SJCRH30 (cell line): ENCODE data around the gene MTAP. TPM values are rescaled to one million over a fixed set of nuclear protein-coding genes. Genes with fewer than 3 reads are reported as not detected.

Experiments
- DNase-seq, 2 experiments: peaks; one replicate each; pipeline ENCODE4 v3.0.0-alpha.2; 2015 to 2020
- H3K27ac ChIP-seq: fragments of 250-450 bp; sonication (Bioruptor Pico); 2 replicates; pipeline ENCODE4 v1.5.1; 2020; ENCODE audit warnings: mild to moderate bottlenecking, moderate library complexity
- H3K27me3 ChIP-seq: fragments of 250-450 bp; sonication (Bioruptor Pico); 2 replicates; pipeline ENCODE4 v1.5.1; 2020; ENCODE audit warnings: mild to moderate bottlenecking, moderate library complexity
- H3K36me3 ChIP-seq: fragments of 250-450 bp; sonication (Bioruptor Pico); 2 replicates; pipeline ENCODE4 v1.5.1; 2020; ENCODE audit warnings: mild to moderate bottlenecking, moderate library complexity
- H3K4me1 ChIP-seq: fragments of 250-450 bp; sonication (Bioruptor Pico); 2 replicates; pipeline ENCODE4 v1.5.1; 2020; ENCODE audit warnings: mild to moderate bottlenecking, moderate library complexity
- H3K4me3 ChIP-seq: fragments of 250-450 bp; sonication (Bioruptor Pico); 2 replicates; pipeline ENCODE4 v1.5.1; 2020; ENCODE audit warnings: mild to moderate bottlenecking, moderate library complexity
- H3K9me3 ChIP-seq: fragments of 250-450 bp; sonication (Bioruptor Pico); replicated peaks from 2 replicates; pipeline ENCODE4 v1.5.1; 2020; ENCODE audit warnings: mild to moderate bottlenecking, moderate library complexity
- total RNA-seq: library from RNA; depleted of rRNA; stranded (reverse); fragments of >200 nt; shearing (Covaris generic); gene quantifications from 2 replicates; pipeline ENCODE4 v1.2.3, GENCODE V29; 2014

The MTAP gene
- total RNA-seq, 1 experiment from 2014 or later = 53.1 TPM

DNA sequence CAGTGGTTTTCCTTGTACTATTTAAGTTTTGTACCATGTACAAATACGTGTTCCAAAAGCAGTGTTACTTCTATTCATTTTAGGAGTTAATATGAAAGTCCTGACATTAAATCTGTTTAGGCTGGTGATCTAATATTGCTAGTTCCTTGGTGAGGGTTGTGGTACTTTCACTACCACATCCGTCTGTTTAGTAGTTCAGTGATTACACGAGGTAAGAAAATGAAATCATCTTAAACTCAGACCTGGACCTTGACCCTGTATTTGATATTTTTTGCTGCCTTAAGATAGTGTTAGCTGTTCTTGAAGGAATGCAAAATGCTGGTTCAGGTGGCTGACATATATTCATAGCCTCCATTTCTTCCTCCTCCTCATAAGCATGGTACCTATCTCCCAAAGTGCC lies 50.3 kb downstream of the MTAP start:
- Histone ChIP-seq H3K36me3 (peaks cover 66% of the 10 kb centered on the region), H3K9me3 (0 out of 2 replicates have a peak, but pooled peaks cover 3% of the 10 kb centered on the region), H3K4me1 (no peaks in the 10 kb centered on the region), H3K27ac (no peak overlapping the region), H3K4me3 (no peak overlapping the region), H3K27me3 (no peaks in the 10 kb centered on the region)
- no peak for DNase-seq

DNA sequence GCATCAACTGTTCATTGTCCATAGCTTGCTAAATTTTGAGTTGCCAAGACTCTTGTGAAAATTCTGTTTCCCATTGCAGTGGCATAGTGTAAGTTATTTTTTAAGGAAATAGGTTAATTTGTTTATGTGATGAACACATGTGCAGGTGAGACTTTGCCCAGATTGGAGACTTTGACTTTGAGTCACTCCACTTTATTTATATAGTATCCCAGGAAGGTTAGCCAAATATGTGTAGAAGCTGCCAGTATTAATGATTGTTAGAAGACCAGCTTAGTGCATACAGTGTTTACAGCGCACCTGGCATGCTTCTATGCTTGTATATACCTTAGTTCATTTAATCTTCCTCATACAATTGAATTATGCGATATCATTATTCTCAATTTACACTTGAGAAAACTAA lies 51.0 kb downstream of the MTAP start:
- peaks cover 72% of the 10 kb centered on the region for H3K36me3 ChIP-seq
- no peak for DNase-seq
- no peaks in the 10 kb centered on the region for H3K27me3 ChIP-seq
- H3K27ac ChIP-seq = no peak overlapping the region
- H3K4me1 ChIP-seq = no peaks in the 10 kb centered on the region
- H3K4me3 ChIP-seq = no peak overlapping the region
- 0 out of 2 replicates have a peak, but pooled peaks cover 2% of the 10 kb centered on the region for H3K9me3 ChIP-seq

DNA sequence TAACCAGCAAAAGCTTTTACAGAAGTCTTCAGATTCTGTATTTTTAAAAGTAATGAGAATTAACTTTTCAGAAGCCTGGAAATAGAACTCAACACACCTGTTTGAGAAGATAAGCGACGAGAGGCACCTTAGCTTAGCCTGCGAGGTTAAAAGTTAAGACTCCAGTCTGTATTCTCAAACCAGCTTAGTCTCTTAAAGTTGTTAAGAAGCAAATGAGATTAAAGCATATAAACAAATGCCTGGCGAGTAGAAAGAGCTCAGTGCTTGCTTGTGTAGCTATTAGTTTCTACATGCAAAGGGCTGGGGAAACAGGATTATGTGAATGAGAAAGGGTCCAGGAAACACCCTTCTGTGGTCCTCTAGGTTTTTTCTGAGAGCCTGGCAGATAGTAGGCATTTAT lies 51.7 kb downstream of the MTAP start:
- Histone ChIP-seq H3K4me3 (no peak overlapping the region), H3K36me3 (peaks cover 72% of the 10 kb centered on the region), H3K27ac (no peak overlapping the region), H3K9me3 (no peaks in the 10 kb centered on the region), H3K27me3 (no peaks in the 10 kb centered on the region), H3K4me1 (no peaks in the 10 kb centered on the region)
- DNase-seq = no peak

DNA sequence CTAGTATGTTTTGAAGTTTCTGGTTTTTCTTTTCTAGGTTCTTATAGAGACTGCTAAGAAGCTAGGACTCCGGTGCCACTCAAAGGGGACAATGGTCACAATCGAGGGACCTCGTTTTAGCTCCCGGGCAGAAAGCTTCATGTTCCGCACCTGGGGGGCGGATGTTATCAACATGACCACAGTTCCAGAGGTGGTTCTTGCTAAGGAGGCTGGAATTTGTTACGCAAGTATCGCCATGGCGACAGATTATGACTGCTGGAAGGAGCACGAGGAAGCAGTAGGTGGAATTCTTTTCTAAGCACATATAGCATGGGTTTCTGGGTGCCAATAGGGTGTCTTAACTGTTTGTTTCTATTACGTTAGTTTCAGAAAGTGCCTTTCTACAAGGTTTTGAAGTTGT lies 52.2 kb downstream of the MTAP start:
- no peaks in the 10 kb centered on the region for H3K4me1 ChIP-seq
- H3K27me3 ChIP-seq = no peaks in the 10 kb centered on the region
- no peaks in the 10 kb centered on the region for H3K9me3 ChIP-seq
- H3K4me3 ChIP-seq = no peak overlapping the region
- no peak for DNase-seq
- H3K27ac ChIP-seq = no peak overlapping the region
- H3K36me3 ChIP-seq = peaks cover 73% of the 10 kb centered on the region

DNA sequence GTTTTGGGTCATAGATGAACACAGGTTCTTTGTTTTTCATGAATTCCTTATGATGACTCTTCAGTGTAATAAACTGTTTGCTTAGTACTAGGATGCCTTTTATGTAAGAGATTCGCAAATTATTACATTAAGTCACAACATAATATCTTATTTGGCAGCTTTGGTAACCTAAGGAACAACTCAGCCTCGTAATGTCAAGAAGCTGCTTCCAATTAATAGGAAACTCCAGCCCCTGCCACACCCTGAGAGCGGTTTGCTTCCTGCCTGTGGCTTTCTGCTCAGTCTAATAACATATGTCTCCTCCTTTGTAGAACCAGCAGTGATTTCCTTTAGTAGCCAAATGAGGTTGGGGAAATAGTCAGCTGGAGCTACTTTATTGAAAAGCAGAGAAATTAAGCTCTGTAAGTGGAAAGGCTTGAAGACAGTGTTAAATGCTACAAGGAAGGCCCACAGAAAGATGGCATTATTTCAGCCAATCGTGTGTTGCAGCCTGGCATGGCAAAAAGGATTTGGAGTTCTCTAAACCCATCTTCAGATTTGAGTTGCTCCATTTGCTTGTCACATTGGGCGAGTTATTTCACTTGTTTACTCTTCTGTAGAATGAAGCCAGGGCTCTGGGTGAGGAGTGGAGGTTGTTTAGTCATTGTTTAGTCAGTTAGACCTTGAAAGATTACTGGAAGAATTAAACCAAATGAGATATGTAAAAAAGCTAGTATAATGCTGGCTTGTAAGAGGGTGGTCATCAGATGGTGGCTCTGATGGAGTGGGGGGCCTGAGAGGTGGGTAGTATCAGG lies 54.1 kb downstream of the MTAP start:
- Histone ChIP-seq H3K27ac (no peak overlapping the region), H3K9me3 (no peaks in the 10 kb centered on the region), H3K4me1 (no peaks in the 10 kb centered on the region), H3K36me3 (peaks cover 70% of the 10 kb centered on the region), H3K4me3 (no peak overlapping the region), H3K27me3 (no peaks in the 10 kb centered on the region)
- no peak for DNase-seq

DNA sequence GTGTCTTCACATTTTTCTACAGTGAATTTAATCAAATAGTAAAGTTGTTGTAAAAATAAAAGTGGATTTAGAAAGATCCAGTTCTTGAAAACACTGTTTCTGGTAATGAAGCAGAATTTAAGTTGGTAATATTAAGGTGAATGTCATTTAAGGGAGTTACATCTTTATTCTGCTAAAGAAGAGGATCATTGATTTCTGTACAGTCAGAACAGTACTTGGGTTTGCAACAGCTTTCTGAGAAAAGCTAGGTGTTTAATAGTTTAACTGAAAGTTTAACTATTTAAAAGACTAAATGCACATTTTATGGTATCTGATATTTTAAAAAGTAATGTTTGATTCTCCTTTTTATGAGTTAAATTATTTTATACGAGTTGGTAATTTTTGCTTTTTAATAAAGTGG lies 60.4 kb downstream of the MTAP start:
- Histone ChIP-seq H3K36me3 (peaks cover 71% of the 10 kb centered on the region), H3K27me3 (no peaks in the 10 kb centered on the region), H3K4me3 (no peak overlapping the region), H3K27ac (no peak overlapping the region), H3K9me3 (no peaks in the 10 kb centered on the region), H3K4me1 (no peaks in the 10 kb centered on the region)
- no peak for DNase-seq

DNA sequence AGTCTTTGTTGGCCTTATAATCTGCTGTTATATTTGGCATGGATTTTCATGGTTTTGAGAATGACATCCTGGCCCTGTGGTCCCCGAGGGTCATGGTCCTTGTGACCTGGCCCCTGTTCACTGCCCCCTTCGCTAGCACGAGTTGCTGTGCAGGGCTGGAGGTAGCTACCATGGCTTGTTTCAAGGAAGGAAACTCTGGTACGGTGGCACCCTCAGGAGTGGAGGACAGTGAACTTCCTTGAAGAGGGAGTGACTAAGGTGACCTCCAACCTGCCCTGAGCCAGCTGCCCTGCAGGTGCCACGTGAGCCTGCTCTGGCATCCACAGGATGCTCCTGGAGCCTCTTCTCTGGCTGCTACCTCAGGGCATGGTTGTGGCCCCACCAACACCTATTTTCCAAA lies 62.1 kb downstream of the MTAP start:
- Histone ChIP-seq H3K27me3 (no peaks in the 10 kb centered on the region), H3K27ac (no peak overlapping the region), H3K4me3 (no peak overlapping the region), H3K4me1 (no peaks in the 10 kb centered on the region), H3K36me3 (peaks cover 68% of the 10 kb centered on the region), H3K9me3 (no peaks in the 10 kb centered on the region)
- no peak for DNase-seq

DNA sequence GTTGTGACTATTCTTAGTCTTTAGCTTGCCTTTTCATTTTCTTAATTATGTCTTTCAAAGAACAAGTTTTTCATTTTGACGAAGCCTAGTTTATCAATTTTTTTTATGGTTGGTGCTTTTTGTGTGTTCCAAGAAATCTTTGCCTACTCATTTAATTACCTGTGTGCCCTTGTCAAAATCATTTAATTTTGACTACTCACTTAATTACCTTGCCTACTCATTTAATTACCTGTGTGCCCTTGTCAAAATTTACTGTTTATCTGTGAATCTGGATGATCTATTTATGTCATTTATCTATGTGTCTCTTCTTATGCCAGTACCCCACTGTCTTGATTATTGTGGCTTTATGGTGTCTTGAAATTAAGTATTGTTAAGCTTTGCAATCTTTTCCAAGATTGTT lies 63.9 kb downstream of the MTAP start:
- Histone ChIP-seq H3K4me1 (no peaks in the 10 kb centered on the region), H3K36me3 (peaks cover 54% of the 10 kb centered on the region), H3K27ac (no peak overlapping the region), H3K4me3 (no peak overlapping the region), H3K27me3 (no peaks in the 10 kb centered on the region), H3K9me3 (no peaks in the 10 kb centered on the region)
- no peak for DNase-seq

DNA sequence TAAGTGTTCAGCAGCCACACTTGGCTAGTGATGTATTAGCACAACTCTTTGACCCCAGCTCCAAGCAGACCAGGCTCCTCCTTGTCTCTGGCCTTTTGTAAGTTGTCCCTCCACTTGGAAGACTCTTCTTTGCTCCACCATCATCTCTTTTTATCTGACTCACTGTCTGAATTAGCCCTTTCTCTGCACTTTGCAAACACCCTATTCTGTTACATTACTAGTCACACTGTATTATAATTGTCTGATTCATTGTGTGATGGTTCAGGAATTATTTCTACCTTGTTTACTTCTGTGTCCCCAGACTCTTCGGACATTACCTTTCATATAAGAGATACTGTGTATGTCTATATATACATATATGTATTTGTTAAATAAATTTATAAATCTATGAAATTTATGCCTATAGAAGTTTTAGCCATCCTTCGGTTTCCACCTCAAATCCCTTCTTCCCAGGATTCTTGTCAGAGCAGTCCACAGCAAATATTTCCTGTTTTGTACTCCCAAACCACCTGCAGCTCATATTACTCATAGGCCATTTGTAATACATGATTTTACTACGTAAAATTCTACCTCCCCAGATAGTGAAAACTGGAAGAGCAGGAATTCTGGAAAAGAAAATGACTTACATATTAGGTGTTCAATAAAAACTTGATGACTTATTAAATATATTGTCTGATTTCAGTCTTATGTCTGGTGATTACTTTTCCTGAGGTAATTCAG lies 69.0 kb downstream of the MTAP start:
- H3K9me3 ChIP-seq = 0 out of 2 replicates have a peak, but pooled peaks cover 2% of the 10 kb centered on the region
- DNase-seq = no peak
- H3K36me3 ChIP-seq = peaks cover 19% of the 10 kb centered on the region
- H3K27ac ChIP-seq = no peak overlapping the region
- H3K4me3 ChIP-seq = no peak overlapping the region
- 0 out of 2 replicates have a peak, but pooled peaks cover 4% of the 10 kb centered on the region for H3K4me1 ChIP-seq
- no peaks in the 10 kb centered on the region for H3K27me3 ChIP-seq

DNA sequence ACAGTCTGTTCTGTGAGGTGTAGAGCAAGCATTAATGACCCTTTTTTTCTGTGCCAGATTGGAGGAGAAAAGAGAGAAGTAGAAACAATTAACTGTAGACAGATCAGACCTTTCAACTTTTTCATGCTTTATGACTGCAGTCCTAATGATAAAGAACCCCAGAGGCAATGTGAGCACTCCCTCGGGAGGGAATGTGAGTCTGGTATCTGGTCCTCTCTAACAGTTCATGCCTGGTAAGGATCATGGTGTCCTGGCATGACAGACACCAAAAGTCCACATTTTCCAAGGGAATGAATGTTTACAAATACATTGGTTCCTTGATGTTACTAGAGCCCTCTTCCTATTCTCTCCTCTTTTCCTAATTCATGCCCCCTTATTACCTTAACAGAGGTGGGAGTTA lies 70.3 kb downstream of the MTAP start:
- H3K27ac ChIP-seq = no peak overlapping the region
- no peak overlapping the region for H3K4me3 ChIP-seq
- H3K36me3 ChIP-seq = peaks cover 14% of the 10 kb centered on the region
- DNase-seq = no peak
- 0 out of 2 replicates have a peak, but pooled peaks cover 2% of the 10 kb centered on the region for H3K9me3 ChIP-seq
- no peaks in the 10 kb centered on the region for H3K27me3 ChIP-seq
- 0 out of 2 replicates have a peak, but pooled peaks cover 4% of the 10 kb centered on the region for H3K4me1 ChIP-seq

DNA sequence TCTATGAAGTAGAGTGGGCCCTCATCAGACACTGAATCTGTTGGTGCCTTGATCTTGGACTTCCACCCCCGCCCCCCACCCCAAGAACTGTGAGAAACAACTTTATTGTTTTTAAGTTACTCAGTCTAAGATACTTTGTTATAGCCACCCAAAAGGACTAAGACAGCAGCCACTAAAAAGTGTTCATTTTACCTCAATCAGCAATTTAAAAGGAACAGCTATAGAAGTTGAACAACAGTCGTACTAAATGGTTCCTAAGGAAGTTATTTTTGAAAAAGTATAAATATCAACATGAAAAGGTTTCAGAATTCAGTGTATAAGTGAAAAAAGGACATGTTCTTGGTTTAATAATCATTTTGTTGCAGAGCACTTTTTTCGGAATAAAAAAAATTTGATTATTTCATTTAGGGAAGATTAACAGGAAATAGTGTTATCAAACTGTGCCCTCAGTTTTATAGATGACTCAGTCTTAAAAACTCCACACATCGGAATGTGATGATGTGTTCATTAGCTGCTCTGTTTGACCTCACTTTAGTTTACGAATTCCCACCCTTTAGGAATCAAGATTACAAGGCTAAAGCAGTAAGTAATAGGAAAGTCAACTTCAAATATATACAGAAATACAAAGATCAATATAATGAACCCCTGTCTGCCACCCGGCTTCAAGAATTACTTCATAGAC lies 71.2 kb downstream of the MTAP start:
- no peak for DNase-seq
- H3K27ac ChIP-seq = no peak overlapping the region

DNA sequence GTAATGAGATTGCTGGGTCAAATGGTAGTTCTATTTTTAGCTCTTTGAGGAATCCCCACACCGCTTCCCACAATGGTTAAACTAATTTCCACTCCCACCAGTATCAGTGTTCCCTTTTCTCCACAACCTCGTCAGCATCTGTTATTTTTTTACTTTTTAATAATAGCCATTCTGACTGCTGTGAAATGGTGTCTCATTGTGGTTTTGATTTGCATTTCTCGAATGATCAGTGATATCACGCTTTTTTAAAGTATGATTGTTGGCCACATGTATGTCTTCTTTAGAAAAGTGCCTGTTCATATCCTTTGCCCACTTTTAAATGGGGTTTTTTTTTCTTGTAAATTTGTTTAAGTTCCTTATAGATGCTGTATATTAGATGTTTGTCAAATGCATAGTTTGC lies 73.5 kb downstream of the MTAP start:
- Histone ChIP-seq H3K36me3 (peaks cover 2% of the 10 kb centered on the region; the same call in 1 of the 2 replicates), H3K4me3 (no peak overlapping the region), H3K4me1 (0 out of 2 replicates have a peak, but pooled peaks cover 4% of the 10 kb centered on the region), H3K27ac (no peak overlapping the region), H3K9me3 (0 out of 2 replicates have a peak, but pooled peaks cover 2% of the 10 kb centered on the region), H3K27me3 (no peaks in the 10 kb centered on the region)
- DNase-seq = no peak

More for the DNA sequence above, 71.2 kb downstream of the MTAP start:
- H3K9me3 ChIP-seq = 0 out of 2 replicates have a peak, but pooled peaks cover 2% of the 10 kb centered on the region
- no peaks in the 10 kb centered on the region for H3K27me3 ChIP-seq
- no peak overlapping the region for H3K4me3 ChIP-seq
- peaks cover 6% of the 10 kb centered on the region for H3K36me3 ChIP-seq
- H3K4me1 ChIP-seq = 0 out of 2 replicates have a peak, but pooled peaks cover 4% of the 10 kb centered on the region

DNA sequence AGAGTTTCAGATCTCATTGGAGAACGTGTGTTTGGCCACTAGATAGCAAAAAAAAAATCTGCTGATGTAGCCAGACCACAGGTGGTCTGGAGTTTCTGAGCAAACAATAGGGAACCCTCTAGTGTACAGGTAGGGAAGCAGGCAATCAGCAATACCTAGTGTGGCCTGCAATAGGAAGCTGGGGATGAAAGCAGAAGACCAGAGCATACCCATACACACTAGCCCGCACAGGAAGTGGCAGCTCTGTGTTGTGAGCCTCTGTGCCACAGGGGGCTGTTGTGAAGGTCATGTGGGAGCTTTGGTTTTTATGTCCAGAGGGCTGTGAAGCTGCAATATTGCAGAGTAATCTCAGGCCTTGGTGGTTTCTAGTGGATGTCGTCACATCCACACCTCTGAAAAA lies 81.2 kb downstream of the MTAP start:
- H3K4me1 ChIP-seq = no peaks in the 10 kb centered on the region
- peaks cover 5% of the 10 kb centered on the region for H3K36me3 ChIP-seq
- H3K27me3 ChIP-seq = no peaks in the 10 kb centered on the region
- H3K27ac ChIP-seq = no peak overlapping the region
- no peaks in the 10 kb centered on the region for H3K9me3 ChIP-seq
- DNase-seq = no peak
- no peak overlapping the region for H3K4me3 ChIP-seq

DNA sequence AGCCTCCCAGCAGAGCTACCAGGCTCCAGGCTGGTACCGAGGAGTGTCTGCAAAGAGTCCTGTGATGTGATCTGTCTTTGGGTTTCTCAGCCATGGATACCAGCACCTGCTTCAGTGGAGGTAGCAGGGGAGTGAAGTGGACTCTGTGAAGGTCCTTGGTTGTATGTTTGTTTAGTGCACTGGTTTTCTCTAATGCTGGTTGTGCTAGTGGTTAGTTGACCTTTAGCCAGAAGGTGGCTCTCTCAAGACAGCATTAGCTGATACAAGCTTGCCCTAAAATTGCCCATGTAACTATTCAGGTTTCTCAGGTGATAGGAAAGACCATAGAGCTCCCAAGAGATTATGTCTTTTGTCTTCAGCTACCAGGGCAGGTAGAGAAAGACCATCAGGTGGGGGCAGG lies 87.2 kb downstream of the MTAP start:
- H3K4me1 ChIP-seq = no peaks in the 10 kb centered on the region
- peaks cover 23% of the 10 kb centered on the region for H3K36me3 ChIP-seq
- no peak overlapping the region for H3K27ac ChIP-seq
- H3K4me3 ChIP-seq = no peak overlapping the region
- no peaks in the 10 kb centered on the region for H3K9me3 ChIP-seq
- H3K27me3 ChIP-seq = no peaks in the 10 kb centered on the region
- DNase-seq = no peak

DNA sequence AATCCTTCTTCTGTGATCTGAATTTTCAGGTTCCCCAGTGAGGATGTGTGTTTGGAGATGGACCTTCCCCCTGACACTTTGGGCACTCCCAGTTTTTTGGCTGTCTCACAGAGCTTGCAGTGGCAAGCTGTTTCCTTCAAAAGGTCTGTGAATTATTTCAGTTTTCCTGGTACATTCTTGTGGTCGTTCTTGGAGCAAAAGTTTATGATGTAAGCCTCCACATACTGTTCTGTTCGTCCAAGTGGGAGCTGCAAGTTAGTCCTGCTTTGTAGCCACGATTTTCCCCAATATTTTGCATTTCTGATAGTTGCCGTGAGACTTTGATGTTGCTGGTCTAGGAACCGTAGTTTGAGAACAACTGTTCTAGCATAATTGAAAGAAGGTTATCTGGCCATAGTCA lies 88.3 kb downstream of the MTAP start:
- peaks cover 23% of the 10 kb centered on the region for H3K36me3 ChIP-seq
- H3K9me3 ChIP-seq = no peaks in the 10 kb centered on the region
- no peaks in the 10 kb centered on the region for H3K27me3 ChIP-seq
- DNase-seq = no peak
- no peak overlapping the region for H3K4me3 ChIP-seq
- no peaks in the 10 kb centered on the region for H3K4me1 ChIP-seq
- no peak overlapping the region for H3K27ac ChIP-seq
